Kidney capillary endothelial cell (primary cell): Measurements from ENCODE around the gene SPTBN1.

Experiments
- DNase-seq: peaks from one replicate; pipeline ENCODE4 v3.0.0-alpha.2; 2018; ENCODE audit warnings: low spot score

The SPTBN1 gene

GRCh38 chr2:54653572-54654204 lies 197.6 kb downstream of the SPTBN1 start:
- DNase-seq, result no peak

DNA sequence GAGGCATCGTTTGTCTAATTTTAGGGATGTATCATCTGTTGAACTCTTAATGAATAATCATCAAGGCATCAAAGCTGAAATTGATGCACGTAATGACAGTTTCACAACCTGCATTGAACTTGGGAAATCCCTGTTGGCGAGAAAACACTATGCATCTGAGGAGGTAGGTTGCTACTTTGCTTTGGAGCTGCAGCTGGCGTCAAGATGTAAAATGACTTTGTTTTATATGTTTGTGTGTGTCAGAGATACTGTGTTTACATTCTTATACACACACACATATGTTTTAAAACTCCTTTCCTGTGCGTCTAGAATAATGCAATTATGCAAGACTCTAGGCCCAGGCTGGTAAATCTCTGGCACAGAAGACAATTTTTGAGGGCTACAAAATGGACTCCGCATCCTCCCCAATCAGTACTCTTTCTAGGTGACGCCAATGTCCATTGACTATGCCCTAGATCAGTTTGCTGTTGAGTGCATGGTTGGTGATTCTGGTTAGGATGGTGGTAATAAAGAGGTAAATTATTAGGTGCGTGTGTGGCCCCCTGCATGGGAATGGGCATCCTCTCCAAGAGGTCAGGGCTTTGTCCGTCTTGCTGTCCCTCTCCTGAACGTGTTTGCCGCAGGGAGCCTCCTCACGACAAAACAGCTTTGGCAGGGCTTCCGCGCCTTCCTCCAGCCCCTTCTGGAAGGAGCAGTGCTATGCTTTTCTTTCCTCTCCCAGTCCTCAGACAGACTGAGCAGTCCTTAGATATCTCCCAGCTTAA lies 199.1 kb downstream of the SPTBN1 start:
- DNase-seq, result no peak

GRCh38 chr2:54656863-54657262 lies 200.7 kb downstream of the SPTBN1 start:
- no peak for DNase-seq

- DNase-seq, result no peak
Measured at GRCh38 chr2:54657664-54658083, 201.5 kb downstream of the SPTBN1 start.

GRCh38 chr2:54658564-54659071 lies 202.5 kb downstream of the SPTBN1 start:
- DNase-seq, result no peak

- DNase-seq, result no peak
Measured at GRCh38 chr2:54659527-54659926, 203.4 kb downstream of the SPTBN1 start.

DNA sequence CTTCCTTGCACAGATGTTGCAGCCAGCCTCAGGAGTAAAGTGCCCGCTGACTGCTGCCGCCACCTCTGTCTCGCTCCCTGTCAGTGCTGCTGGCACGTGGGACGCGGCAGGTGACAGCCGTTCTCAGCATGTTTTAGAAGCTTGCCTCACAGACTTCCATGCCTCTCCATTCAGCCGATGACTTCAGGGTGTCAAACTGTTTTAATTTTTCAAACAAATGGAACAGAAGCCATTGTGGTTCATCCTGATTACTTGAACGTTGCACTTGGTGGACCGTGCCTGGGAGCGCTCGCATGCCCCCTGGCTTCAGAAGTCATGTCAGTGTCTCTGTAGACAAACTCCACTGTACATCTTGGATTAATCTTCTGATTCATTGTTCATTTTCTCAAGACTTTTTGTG lies 204.6 kb downstream of the SPTBN1 start:
- DNase-seq, result no peak

GRCh38 chr2:54663424-54664030 lies 207.4 kb downstream of the SPTBN1 start:
- no peak for DNase-seq

- no peak for DNase-seq
Measured at GRCh38 chr2:54664238-54664786, 208.2 kb downstream of the SPTBN1 start.

DNA sequence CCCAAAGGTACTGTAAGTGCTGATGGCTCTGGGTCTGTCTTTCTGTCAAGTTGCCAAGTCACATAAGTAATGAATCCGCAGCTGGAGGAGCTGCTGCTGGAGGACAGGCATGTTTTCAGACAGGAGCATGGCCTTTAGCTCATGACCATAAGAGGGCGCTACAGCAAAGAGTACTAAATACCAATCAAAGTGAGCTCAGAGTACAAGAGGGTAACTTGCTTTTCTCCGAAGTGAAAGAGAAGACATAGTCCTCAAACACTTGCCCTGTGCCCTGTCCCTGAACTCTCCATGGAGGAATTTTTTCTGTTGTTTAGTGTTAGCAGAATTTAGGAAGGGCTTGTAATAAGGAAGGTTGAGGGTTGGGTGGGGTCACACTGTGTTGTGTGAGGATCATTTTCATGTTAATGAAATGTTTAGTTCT lies 209.3 kb downstream of the SPTBN1 start:
- peak; percentile 50 for DNase-seq

GRCh38 chr2:54666131-54666633 lies 210.1 kb downstream of the SPTBN1 start:
- peak; percentile 20 for DNase-seq

- DNase-seq, result no peak
Measured at GRCh38 chr2:54666634-54667265, 210.6 kb downstream of the SPTBN1 start.

DNA sequence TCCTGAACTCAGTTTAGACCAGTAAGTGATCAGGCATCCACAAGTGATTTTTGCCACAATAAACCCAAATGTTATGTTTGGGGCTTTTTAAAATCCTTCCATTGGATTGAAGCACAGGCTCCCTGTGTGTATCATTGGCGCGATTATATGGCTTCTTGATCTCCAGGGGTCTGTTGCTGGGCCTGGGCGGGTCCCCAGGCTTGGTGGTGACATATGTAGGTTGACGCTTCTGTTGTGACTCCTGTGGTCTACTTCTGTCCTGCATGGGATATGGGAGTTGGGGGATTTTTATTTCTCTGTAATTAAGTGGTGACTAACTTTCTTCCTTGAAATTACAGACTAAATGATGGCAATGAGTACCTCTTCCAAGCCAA lies 211.1 kb downstream of the SPTBN1 start:
- no peak for DNase-seq

DNA sequence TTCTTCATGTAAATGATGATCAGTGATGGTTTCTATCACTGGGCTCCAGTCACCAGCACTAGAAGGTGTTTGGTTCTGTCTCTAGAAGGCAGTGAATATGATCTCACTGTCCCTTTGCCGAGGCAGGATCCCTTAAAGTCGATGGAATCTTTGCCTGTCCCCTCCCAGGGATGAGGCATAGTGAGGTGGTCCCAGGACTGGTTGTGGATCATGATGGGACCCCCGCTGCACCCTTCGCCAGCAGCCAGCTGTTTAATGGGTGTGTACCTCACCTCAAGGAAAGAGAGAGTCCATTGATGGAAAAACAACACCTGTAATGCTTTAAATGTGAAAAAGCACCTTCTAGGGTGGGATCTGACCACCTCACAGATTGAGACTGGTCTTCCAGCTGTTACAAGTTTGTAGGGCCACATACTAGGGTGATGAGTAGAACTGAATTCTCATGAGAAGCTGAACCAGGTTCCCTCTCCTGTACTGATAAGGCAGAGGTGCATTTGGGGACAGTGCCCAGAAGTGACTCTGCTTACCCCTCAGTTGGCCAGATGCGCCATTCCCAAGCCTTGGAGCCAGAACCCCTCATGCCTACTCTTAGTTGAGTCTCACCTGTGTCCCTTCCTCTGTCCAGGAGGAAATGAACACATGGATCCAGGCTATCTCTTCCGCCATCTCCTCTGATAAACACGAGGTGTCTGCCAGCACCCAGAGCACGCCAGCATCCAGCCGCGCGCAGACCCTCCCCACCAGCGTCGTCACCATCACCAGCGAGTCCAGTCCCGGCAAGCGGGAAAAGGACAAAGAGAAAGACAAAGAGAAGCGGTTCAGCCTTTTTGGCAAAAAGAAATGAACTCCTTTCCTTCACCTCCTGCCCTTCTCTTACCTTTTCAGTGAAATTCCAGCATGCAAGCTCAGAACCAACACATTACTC lies 211.9 kb downstream of the SPTBN1 start:
- no peak for DNase-seq

GRCh38 chr2:54668711-54669110 lies 212.6 kb downstream of the SPTBN1 start:
- DNase-seq, result no peak

DNA sequence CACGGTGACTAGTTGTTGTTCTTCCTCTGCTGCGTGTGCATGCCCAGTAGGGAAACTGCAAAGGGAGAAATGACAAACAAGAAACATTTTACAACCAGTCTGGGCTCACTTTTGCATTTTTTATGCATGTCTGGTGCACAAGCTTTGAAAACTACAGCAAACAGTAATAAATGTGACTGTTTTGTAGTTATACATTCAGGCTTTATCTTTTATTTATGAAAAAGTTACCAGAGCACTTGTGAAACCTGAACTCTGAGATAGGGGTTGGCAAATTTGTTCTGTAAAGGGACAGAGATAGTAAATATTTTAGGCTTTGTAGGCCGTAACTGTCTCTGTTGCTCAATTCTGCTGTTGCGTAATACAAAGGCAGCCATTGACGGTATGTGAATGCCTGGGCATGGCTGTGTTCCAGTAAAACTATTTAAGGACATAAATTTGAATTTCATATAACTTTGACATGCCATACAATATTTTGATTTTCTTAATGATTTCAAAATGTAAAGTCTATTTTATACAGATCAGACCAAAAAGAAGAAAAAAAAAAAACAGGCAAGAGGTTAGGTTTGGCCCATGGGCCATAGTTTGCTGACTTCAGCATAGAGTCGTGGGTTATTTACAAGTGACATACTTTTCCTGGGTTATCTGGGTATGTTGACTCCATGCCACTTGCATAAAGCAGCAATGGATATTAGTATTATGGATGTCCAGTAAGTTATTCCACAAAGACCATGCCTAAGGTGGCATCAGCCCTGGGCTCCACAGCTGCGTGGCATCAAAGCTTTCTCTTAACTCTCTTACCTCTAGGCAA lies 213.8 kb downstream of the SPTBN1 start:
- DNase-seq, result no peak

- DNase-seq, result no peak
Measured at GRCh38 chr2:54670485-54671009, 214.4 kb downstream of the SPTBN1 start.

- DNase-seq, result no peak
Measured at GRCh38 chr2:54671010-54671409, 214.9 kb downstream of the SPTBN1 start.

DNA sequence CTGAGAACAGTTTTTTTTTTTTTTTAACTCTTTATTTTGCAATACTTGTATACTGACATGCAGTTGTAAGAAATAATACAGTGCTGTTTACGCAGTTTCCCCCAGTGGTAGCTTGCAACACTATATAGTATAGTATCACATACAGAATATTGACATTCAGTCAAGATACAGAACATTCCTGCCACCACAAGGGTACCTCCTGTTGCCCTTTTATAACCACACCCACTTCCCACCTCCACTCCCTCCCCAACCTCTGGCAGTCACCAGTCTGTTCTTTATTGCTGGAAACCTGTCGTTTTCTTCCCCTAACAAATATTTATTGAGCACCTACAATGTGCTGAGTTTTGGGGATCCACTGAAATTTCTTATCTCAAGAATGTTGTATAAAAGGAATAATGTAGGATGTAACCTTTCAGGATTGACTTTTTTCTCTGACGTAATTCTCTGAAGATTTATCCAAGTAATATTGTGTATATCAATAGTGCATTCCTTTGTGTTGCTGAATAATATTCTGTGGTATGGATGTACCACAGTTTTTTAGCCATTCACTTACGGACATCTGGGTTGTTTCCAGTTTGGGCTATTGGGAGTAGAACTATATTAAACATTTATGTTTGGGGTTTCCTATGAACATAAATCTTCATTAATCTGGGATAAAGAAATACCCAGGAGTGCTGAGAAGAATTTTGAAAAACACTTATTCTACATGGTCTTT lies 215.9 kb downstream of the SPTBN1 start:
- DNase-seq, result no peak
